NCI-H128 (cell line): ENCODE results near the gene ADORA2A.
A peak's percentile ranks its signal among the peaks of the same experiment; 100 is the strongest.

ENCODE experiments used
- DNase-seq: peaks from one replicate; lab custom pipeline; 2025; ENCODE audit not compliant: unreplicated experiment; lab: John Stamatoyannopoulos, UW

Gene ADORA2A

GRCh38 chr22:24427500-24428164 lies at the start of gene ADORA2A:
TSS of gene ADORA2A (plus strand) at chr22:24427599. CDS start at chr22:24433405, 5,806 bp downstream.
- DNase-seq = no peak

DNA sequence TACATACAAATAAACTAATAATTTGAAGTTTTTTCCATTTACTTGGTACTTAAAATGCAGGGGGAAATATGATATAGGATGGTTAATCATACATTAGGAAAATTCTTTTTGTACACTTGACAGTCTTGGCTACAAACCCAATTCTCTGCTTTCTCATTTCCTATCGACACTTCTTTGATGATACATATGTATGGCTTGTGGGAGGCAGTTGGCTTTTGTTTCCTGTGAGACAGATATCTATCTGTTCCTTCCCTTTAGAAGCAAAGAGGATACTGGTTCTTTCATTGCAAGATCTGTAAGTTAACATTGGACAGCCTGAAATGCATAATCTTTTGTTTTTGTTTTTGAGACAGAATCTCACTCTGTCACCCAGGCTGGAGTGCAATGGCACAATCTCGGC lies 47.9 kb upstream of the ADORA2A start:
- DNase-seq = no peak

DNA sequence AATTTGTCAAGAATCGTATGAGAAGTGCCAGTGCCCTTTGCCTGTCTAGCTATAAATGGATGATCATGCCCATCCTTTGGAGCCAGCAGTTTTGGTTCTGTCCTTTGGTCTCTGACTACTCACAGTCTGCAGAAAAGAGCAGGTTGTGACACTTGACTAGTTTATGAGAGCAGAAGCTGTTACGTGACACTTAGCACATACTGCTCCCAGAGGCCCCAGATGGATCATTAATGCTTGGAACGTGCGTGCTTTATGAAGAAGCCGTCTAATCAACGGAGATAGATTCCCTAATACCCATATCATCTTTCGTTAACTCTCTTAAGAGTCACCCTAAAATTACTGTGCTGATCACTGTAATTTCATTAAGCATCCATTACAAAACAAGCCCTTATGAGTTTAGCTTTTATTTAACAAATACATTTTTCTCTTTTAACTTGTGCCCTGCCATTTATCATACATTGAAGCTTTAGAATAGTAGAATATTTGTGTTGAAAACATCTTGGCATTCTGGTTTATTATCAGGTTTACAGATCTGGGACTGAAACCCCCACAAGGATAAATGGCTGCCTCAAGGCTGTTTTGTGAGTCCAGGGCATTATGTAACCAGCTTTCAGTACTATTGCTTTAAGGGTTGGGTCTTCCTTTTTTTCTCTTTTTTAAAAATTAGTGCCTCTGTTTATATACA lies 47.0 kb upstream of the ADORA2A start:
- peak; percentile 26 for DNase-seq

GRCh38 chr22:24380905-24381230 lies 46.5 kb upstream of the ADORA2A start:
- no peak for DNase-seq

- DNase-seq = no peak
These were observed 44.3 kb upstream of the ADORA2A start for GRCh38 chr22:24383061-24383460.

- no peak for DNase-seq
These were observed 43.3 kb upstream of the ADORA2A start for GRCh38 chr22:24384131-24384530.

DNA sequence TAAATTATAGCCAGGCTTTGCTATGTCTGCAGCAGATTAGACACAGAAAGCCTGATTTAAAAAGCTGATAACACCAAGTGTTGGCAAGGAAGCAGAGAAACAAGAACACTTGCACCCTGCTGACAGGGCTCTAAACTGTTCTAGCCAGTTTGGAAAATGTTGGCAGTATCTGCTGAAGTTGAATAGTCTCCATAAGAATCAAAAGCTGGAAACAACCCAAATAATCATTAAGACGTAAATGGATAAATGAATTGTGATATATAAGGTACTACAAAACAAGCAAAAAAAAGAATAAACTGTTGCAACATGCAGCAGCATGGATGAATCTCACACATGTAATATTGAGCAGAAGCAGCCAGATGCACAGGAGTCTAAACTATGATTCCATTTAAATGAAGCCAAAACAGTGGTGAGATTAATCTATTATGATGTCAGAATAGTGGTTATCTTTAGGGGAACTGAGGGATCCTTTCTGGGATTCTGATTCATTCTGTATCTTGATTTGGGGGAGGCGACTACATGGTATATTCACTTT lies 40.4 kb upstream of the ADORA2A start:
- no peak for DNase-seq

- DNase-seq = no peak
These were observed 37.7 kb upstream of the ADORA2A start for GRCh38 chr22:24389680-24390079.

DNA sequence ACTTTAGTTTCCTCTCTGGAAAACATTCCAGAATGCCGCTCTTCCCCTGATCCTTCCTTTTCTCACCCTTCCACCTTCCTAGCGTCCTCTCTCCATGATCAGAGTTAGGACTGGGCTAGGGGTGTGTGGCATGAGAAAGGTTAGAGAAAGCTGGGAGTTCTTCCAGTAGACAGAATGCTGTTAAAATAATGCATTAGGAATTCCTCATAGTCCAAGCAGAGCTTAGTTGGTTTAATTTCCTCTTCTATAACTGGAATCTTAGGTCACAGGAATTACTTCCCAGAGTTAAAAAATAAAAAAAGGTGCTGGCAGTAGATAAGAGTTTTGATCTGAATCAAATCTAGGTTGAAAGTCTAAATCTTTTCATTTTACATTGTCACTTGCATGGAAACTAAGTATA lies 37.2 kb upstream of the ADORA2A start:
- DNase-seq = no peak

- DNase-seq = no peak
These were observed 36.8 kb upstream of the ADORA2A start for GRCh38 chr22:24390576-24390975.

GRCh38 chr22:24391836-24392217 lies 35.6 kb upstream of the ADORA2A start:
- DNase-seq = no peak

DNA sequence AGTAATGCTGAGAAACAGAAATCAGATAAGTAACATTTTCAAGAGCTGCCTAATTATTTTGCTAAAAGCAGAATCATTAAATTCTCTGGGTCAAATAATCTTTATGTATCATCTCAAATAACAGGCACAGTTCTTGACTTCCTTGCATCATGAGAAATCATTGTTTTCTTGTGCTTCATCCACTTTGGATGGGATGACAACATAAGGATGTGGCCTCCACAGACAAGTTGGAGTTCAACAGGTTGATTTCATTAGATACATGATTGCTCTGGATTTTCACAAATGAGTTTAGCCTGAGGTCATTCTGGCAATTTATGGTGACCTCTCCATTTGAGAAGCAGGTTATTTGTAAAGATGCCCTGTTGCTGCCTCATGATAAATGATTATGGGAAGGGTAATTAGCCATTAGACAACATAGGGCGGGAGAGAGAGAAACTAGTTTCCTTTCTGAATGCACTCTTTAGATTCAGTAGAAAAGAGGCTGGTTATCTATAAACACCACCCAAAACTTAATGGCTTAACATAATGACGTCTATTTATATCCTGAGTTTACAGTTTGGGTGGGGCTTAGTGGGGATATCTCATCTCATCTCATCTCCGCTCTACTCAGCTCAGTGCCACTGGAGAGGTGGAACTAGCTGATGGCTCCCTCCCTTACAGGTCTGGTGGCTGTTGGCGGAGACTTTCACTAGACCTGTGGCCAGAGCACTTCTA lies 35.0 kb upstream of the ADORA2A start:
- no peak for DNase-seq

DNA sequence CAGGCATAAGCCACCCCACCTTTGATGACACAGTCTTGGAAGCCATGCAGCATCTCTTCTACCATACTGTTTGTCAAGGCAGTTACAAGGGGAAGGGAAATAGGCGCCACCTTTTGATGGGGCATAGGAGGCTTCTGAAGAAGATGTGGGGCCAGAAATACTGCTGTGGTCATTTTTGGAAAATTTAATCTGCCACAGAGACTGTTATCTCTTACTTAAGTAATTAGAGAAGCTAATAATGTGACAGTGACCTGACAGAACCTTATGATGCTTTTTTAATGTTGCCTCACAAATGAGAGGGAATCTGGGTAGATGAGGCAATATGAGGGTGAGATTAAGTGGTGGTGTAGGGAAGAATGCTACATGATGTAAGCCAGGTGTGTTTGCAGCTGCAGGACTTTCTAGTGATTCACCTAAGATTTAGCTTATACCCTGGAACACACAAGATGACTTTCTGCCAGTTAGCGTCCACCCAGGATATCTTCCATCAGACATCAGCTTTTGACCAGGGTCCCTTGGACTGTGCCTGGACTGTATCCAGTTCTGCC lies 34.3 kb upstream of the ADORA2A start:
- DNase-seq = no peak

DNA sequence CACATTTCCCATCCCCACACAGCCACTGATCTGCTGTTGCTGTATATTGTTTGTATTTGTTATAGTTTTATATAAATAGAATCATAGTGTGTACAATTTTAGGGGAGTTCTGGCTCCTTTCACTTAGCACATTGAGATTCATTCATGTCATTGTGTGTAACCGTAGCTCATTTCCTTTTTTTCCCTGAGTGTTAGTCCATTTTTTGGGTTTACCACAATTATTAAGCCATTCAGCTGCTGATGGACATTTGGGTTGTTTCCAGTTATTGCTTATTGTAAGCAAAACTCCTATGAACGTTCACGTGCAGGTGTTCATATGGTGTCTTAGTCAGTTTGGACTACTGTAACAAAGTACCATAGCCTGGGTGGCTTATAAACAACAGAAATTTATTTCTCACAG lies 33.6 kb upstream of the ADORA2A start:
- DNase-seq = no peak

- no peak for DNase-seq
These were observed 33.1 kb upstream of the ADORA2A start for GRCh38 chr22:24394254-24394653.

DNA sequence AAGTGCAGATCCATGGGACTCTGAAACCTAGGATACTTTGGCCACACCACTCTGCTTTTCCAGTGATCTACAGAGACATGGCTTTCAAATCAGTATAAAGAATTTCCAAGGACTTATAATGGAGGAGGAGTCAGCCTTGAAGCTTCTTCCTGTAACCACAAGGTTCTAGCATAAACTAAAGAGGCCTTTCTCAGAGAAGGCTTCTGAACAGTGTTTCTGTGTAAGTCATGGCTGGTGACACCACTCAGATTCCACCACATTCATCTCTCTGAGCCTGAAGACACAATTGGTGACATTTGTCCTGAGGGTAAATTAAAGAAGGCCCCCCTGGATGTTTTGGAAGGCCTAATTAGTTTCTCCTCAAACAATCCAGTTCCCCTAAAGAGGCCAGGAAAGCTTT lies 29.0 kb upstream of the ADORA2A start:
- no peak for DNase-seq

DNA sequence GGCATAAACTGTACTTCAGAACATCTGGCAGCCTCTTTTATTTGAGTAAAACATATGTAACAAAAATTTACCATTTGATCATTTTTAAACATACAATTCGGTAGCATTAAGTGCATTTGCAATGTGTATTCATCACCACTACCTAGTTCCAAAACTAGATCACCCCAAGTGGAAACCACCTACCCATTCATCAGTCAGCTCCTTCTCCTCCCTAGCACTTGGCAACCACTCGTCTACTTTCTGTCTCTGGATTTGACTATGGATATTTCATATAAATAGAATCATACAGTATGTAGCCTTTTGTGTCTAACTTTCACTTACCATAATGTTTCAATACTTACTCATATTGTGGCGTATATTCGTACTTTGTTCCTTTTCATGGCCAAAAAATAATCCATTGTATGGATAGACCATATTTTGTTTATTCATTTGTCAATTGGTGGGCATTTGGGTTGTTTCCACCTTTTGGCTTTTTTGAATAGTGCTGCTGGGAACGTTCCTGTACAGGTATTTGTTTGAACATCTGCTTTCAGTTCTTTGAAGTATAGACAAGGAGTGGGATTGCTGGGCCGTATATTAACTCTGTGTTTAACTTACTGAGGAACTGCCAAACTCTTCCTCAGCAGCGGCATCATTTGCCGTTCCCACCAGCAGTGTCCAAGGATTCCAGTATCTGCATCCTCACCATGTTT lies 27.2 kb upstream of the ADORA2A start:
- DNase-seq = no peak

- DNase-seq = no peak
These were observed 26.4 kb upstream of the ADORA2A start for GRCh38 chr22:24400726-24401596.

DNA sequence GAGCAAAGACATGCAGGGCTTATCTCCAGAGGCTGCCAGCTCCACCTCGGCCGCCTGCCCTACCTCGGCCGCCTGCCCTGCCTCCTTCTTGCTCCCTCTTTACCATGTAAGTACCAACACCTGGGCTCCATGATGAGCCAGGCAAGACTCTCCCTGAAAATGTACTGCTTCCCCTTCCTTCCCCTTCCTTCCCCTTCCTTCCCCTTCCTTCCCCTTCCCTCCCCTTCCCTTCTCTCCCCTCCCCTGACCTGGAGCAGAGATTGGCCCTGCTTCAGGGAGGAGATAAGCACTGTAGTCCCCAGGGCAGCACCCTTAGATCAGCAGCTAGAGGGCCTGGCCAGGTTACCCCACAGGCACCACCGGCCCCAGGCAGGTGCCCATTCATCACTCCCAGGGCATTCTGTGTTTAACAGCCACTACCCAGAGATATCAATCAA lies 25.4 kb upstream of the ADORA2A start:
- DNase-seq = no peak
